ENCODE results near the gene KIR3DL3.
"Not testable (repeated sequence)": the region's sequence is repeated elsewhere in the genome, so short reads cannot be mapped to it uniquely, and the experiment has no call there.

Gene KIR3DL3

DNA sequence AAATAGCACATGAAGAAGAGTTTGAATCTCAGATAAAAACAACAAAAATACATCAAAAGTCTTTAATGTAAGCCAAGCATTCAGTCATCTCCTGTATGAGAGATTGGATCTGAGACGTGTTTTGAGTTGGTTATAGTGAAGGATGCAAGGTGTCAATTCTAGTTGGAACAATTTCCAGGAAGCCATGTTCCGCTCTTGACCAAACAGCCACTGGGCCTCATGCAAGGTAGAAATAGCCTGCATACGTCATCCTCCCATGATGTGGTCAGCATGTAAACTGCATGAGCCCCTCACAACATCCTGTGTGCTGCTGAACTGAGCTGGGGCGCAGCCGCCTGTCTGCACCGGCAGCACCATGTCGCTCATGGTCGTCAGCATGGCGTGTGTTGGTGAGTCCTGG lies at the start of gene KIR3DL3:
TSS of gene KIR3DL3 (plus strand) at position 301 of the 400 bp plus-strand sequence. CDS start at position 356, 55 bp downstream.
- TF ChIP-seq, protein P1, sequence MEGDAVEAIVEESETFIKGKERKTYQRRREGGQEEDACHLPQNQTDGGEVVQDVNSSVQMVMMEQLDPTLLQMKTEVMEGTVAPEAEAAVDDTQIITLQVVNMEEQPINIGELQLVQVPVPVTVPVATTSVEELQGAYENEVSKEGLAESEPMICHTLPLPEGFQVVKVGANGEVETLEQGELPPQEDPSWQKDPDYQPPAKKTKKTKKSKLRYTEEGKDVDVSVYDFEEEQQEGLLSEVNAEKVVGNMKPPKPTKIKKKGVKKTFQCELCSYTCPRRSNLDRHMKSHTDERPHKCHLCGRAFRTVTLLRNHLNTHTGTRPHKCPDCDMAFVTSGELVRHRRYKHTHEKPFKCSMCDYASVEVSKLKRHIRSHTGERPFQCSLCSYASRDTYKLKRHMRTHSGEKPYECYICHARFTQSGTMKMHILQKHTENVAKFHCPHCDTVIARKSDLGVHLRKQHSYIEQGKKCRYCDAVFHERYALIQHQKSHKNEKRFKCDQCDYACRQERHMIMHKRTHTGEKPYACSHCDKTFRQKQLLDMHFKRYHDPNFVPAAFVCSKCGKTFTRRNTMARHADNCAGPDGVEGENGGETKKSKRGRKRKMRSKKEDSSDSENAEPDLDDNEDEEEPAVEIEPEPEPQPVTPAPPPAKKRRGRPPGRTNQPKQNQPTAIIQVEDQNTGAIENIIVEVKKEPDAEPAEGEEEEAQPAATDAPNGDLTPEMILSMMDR (IDR thresholded peaks at IDR 0.05; ENCODE audit: low read depth, low read length): no peak

GRCh38 chr19:54676210-54676834 lies 47.9 kb upstream of the KIR3DL3 start:
- H3K4me3 ChIP-seq (ENCODE audit: low read depth, low read length): not testable (repeated sequence)
- TF ChIP-seq, protein P1 (IDR thresholded peaks at IDR 0.05; ENCODE audit: low read depth, low read length): peak; percentile 67

More for the DNA sequence above, at the start of gene KIR3DL3:
- H3K4me3 ChIP-seq (ENCODE audit: low read depth, low read length): no peak within 1 kb of the TSS

- TF ChIP-seq, protein P1 (IDR thresholded peaks at IDR 0.05; ENCODE audit: low read depth, low read length): no peak
- no peak overlapping the region for H3K4me3 ChIP-seq (ENCODE audit: low read depth, low read length)
Measured at GRCh38 chr19:54677217-54677616, 47.0 kb upstream of the KIR3DL3 start.

GRCh38 chr19:54681596-54681995 lies 42.6 kb upstream of the KIR3DL3 start:
- not testable (repeated sequence) for H3K4me3 ChIP-seq (ENCODE audit: low read depth, low read length)

- TF ChIP-seq, protein P1 (IDR thresholded peaks at IDR 0.05; ENCODE audit: low read depth, low read length): no peak
- no peak overlapping the region for H3K4me3 ChIP-seq (ENCODE audit: low read depth, low read length)
Measured at GRCh38 chr19:54682306-54682856, 41.9 kb upstream of the KIR3DL3 start.

DNA sequence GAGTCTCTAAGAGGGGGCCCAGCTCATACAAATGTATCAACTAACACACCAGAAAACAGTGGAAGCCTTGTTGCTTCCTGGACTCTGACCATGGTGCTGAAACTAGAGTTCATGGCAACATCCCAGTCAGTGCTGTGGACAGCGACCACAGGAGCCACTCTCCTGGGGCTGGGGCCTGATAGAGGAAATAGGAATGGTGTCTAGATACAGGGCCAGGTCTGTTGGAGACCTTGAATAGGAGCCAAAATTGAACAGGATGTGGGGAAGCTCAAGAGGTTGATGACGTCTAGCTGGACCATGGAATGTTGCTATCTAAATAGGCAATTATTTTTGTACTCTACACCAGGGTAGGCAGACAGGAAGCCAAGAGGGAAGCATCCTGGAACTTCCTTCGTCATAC lies 39.7 kb upstream of the KIR3DL3 start:
- TF ChIP-seq, protein P1 (IDR thresholded peaks at IDR 0.05; ENCODE audit: low read depth, low read length): no peak
- no peak overlapping the region for H3K4me3 ChIP-seq (ENCODE audit: low read depth, low read length)

DNA sequence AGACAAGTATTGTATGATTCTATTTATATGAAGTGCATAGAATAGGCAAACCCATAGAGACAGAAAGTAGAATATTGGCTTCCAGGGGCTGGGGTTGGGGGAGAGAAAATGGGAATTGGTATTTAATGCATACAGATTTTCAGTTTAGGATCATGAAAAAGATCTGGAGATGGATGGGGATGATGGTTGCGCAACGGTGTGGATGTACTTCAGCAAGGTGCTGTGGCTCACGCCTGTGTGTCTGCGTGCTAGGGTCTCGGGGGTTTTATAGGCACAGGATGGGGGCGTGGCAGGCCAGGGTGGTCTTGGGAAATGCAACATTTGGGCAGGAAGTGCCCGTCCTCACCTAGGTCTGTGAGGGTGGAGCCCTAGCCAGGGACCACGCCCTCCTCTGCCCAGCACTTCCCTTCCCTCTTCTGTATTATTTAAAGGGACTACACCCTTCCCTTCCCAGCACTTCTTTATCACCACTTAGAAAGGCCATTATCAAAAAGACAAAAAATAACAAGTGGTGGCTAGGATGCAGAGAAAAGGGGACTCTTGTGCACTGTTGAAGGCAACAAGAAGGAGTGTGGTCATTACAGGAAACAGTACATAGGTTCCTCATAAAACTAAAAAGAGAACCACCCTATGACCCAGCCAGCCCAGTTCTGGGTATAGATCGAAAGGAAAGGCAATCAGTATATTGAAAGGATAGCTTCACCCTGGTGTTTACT lies 32.5 kb upstream of the KIR3DL3 start:
- H3K4me3 ChIP-seq (ENCODE audit: low read depth, low read length): no peak overlapping the region

More for the DNA sequence above, 32.5 kb upstream of the KIR3DL3 start:
- TF ChIP-seq, protein P1 (IDR thresholded peaks at IDR 0.05; ENCODE audit: low read depth, low read length): no peak

All from WI38 (cell line).